ENCODE data around the gene HIRA.

Gene HIRA

DNA sequence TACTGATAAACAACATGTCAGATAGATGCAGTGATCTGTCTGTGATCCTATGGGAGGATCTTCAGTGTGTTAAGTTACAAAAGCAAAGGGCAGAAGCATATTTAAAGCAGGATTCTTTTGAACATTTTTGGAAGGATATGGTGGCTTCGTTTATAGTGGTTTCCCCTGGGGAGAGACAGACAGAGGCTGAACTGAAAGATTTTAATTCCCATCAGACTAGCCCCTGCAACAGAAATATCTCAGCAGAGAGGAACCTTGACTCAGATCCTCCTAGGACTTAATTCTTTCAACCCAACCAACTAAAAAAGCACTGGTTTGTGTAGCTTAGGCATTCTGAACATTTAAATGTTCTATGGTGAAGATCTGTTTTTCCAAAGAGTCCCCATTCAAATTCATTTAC lies 145.7 kb downstream of the HIRA start:
- no peak overlapping the region for H3K4me3 ChIP-seq (ENCODE audit: low read depth, low read length)
- in situ Hi-C loops (cut with HindIII; ENCODE audit: low sequenced_read_pairs): no loop called here
- TF ChIP-seq, protein P1, sequence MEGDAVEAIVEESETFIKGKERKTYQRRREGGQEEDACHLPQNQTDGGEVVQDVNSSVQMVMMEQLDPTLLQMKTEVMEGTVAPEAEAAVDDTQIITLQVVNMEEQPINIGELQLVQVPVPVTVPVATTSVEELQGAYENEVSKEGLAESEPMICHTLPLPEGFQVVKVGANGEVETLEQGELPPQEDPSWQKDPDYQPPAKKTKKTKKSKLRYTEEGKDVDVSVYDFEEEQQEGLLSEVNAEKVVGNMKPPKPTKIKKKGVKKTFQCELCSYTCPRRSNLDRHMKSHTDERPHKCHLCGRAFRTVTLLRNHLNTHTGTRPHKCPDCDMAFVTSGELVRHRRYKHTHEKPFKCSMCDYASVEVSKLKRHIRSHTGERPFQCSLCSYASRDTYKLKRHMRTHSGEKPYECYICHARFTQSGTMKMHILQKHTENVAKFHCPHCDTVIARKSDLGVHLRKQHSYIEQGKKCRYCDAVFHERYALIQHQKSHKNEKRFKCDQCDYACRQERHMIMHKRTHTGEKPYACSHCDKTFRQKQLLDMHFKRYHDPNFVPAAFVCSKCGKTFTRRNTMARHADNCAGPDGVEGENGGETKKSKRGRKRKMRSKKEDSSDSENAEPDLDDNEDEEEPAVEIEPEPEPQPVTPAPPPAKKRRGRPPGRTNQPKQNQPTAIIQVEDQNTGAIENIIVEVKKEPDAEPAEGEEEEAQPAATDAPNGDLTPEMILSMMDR (IDR thresholded peaks at IDR 0.05; ENCODE audit: low read depth, low read length, missing control alignments): no peak
- DNase-seq (ENCODE audit: low read depth): no peak

Measured in astrocyte of the cerebellum (primary cell).